ENCODE measurements around the gene FOLR1.

FOLR1 gene

GRCh38 chr11:72243173-72244059 lies 51.5 kb downstream of the FOLR1 start:
- no peaks in the 10 kb centered on the region for H3F3A ChIP-seq (ENCODE audit: insufficient read depth, low read length)
- peaks cover 5% of the 10 kb centered on the region for H3K36me3 ChIP-seq (ENCODE audit: insufficient read depth, low read length)
- no peak overlapping the region for H3K9ac ChIP-seq (ENCODE audit: low read length)
- H2AFZ ChIP-seq (ENCODE audit: low read length), result no peak overlapping the region
- no peak for TF ChIP-seq EZH2 (IDR thresholded peaks at IDR 0.05; ENCODE audit: borderline replicate concordance, low read length)
- no peak for TF ChIP-seq CTCF (IDR thresholded peaks at IDR 0.05; ENCODE audit: low read length)
- H3K4me3 ChIP-seq (ENCODE audit: low read depth, low read length, poor library complexity, severe bottlenecking), result no peak overlapping the region
- no peaks in the 10 kb centered on the region for H3K9me3 ChIP-seq (ENCODE audit: low read length)
- no peak overlapping the region for H3K27ac ChIP-seq (ENCODE audit: low read depth, low read length, poor library complexity, severe bottlenecking)
- no peaks in the 10 kb centered on the region for H4K20me1 ChIP-seq (ENCODE audit: insufficient read depth, low read length)
- no peaks in the 10 kb centered on the region for H3K4me1 ChIP-seq (ENCODE audit: insufficient read depth, low read length, severe bottlenecking)
- no peaks in the 10 kb centered on the region for H3K27me3 ChIP-seq (ENCODE audit: insufficient read depth, low read length)
- H3K79me2 ChIP-seq (ENCODE audit: insufficient read depth, low read length), result no peaks in the 10 kb centered on the region
- no peak overlapping the region for H3K4me2 ChIP-seq (ENCODE audit: low read length)
- H3K9me2 ChIP-seq (ENCODE audit: low read depth, low read length), result no peaks in the 10 kb centered on the region

- H3K9me3 ChIP-seq (ENCODE audit: low read length), result no peaks in the 10 kb centered on the region
- no peak within 1 kb of the TSS for H3K9ac ChIP-seq (ENCODE audit: low read length)
- H3K4me3 ChIP-seq (ENCODE audit: low read depth, low read length, poor library complexity, severe bottlenecking), result no peak within 1 kb of the TSS
- H2AFZ ChIP-seq (ENCODE audit: low read length), result no peak within 1 kb of the TSS
- H3K27ac ChIP-seq (ENCODE audit: low read depth, low read length, poor library complexity, severe bottlenecking), result no peak within 1 kb of the TSS
- no peaks in the 10 kb centered on the region for H3K4me1 ChIP-seq (ENCODE audit: insufficient read depth, low read length, severe bottlenecking)
- no peaks in the 10 kb centered on the region for H4K20me1 ChIP-seq (ENCODE audit: insufficient read depth, low read length)
- H3K4me2 ChIP-seq (ENCODE audit: low read length), result no peak within 1 kb of the TSS
- no peaks in the 10 kb centered on the region for H3F3A ChIP-seq (ENCODE audit: insufficient read depth, low read length)
- TF ChIP-seq CTCF (IDR thresholded peaks at IDR 0.05; ENCODE audit: low read length) (no peak), EZH2 (IDR thresholded peaks at IDR 0.05; ENCODE audit: borderline replicate concordance, low read length) (no peak)
- H3K79me2 ChIP-seq (ENCODE audit: insufficient read depth, low read length), result no peaks in the 10 kb centered on the region
- no peaks in the 10 kb centered on the region for H3K9me2 ChIP-seq (ENCODE audit: low read depth, low read length)
- H3K27me3 ChIP-seq (ENCODE audit: insufficient read depth, low read length), result no peaks in the 10 kb centered on the region
- no peaks in the 10 kb centered on the region for H3K36me3 ChIP-seq (ENCODE audit: insufficient read depth, low read length)
These were observed 52.1 kb downstream of the FOLR1 start, which contains the start of gene PHOX2A for GRCh38 chr11:72244060-72244360. Gene PHOX2A, minus strand, starts transcription at chr11:72244176. Its CDS starts 172 bp downstream, at chr11:72244004.

DNA sequence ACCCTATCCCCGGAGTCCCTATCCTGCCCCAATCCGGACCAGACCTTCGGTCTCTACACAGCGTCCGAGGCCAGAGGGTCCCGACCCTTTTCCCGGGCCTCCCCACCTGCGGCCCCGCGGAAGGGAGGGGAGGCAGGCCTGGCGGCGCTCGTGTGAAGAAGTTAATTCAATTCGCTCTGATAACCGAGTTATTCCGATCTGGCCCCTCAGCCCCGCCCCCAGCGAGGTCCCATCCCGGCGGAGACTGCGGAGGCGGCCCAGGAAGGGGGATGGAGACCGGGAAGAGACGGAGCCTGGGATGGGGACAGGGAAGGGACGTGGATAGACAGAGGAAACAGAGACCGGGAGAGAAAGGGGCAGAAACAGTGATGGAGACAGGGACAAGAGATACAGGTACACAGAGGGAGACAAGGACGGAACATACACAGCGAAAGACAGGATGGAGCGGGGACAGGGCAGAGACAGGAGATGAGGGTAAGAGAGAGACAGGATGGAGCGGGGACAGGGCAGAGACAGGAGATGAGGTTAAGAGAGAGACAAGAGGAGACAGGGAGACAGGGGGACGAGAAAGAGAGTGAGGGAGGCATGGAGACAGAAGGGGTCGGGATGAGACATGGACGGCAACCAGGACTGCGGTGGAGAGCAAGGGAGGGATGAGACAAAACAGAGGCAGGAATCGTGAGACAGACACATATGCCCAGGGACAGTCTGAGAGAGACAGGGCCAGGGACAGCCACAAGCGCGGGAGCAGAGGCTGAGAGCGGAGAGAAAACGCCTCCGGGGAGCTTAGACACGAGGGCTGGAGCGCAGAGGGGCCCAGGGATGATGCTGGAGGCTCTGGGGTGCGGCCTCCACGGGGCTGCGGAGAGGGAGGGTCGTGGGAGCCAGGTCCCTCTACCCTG lies 52.7 kb downstream of the FOLR1 start:
- no peaks in the 10 kb centered on the region for H3K4me1 ChIP-seq (ENCODE audit: insufficient read depth, low read length, severe bottlenecking)
- H3F3A ChIP-seq (ENCODE audit: insufficient read depth, low read length), result no peaks in the 10 kb centered on the region
- H3K9me3 ChIP-seq (ENCODE audit: low read length), result no peaks in the 10 kb centered on the region
- H3K4me3 ChIP-seq (ENCODE audit: low read depth, low read length, poor library complexity, severe bottlenecking), result no peak overlapping the region
- no peaks in the 10 kb centered on the region for H4K20me1 ChIP-seq (ENCODE audit: insufficient read depth, low read length)
- no peaks in the 10 kb centered on the region for H3K27me3 ChIP-seq (ENCODE audit: insufficient read depth, low read length)
- TF ChIP-seq EZH2 (IDR thresholded peaks at IDR 0.05; ENCODE audit: borderline replicate concordance, low read length) (no peak), CTCF (IDR thresholded peaks at IDR 0.05; ENCODE audit: low read length) (no peak)
- no peaks in the 10 kb centered on the region for H3K9me2 ChIP-seq (ENCODE audit: low read depth, low read length)
- no peak overlapping the region for H3K27ac ChIP-seq (ENCODE audit: low read depth, low read length, poor library complexity, severe bottlenecking)
- no peak overlapping the region for H3K4me2 ChIP-seq (ENCODE audit: low read length)
- H2AFZ ChIP-seq (ENCODE audit: low read length), result no peak overlapping the region
- no peak overlapping the region for H3K9ac ChIP-seq (ENCODE audit: low read length)
- no peaks in the 10 kb centered on the region for H3K79me2 ChIP-seq (ENCODE audit: insufficient read depth, low read length)
- no peaks in the 10 kb centered on the region for H3K36me3 ChIP-seq (ENCODE audit: insufficient read depth, low read length)
